Left ventricle myocardium inferior (tissue), 1 donor: ENCODE measurements around the gene GDPD3. TPM values are rescaled to one million over a fixed set of nuclear protein-coding genes. Genes with fewer than 3 reads are reported as not detected.

Experiments
- DNase-seq: peaks from one replicate; pipeline ENCODE4 v3.0.0-alpha.2; 2020
- H3K27ac ChIP-seq: fragments of 200-600 bp; replicated peaks from 2 replicates; pipeline ENCODE4 v1.8.0; 2021
- H3K27me3 ChIP-seq: fragments of 200-600 bp; 2 replicates; pipeline ENCODE4 v1.8.0; 2021; ENCODE audit warnings: low read depth
- H3K36me3 ChIP-seq: fragments of 200-600 bp; 2 replicates; pipeline ENCODE4 v1.8.0; 2021
- H3K4me1 ChIP-seq: fragments of 200-600 bp; 2 replicates; pipeline ENCODE4 v1.8.0; 2021
- H3K4me3 ChIP-seq: fragments of 200-600 bp; 2 replicates; pipeline ENCODE4 v1.8.0; 2021; ENCODE audit warnings: mild to moderate bottlenecking, moderate library complexity
- H3K9me3 ChIP-seq: fragments of 200-600 bp; replicated peaks from 2 replicates; pipeline ENCODE4 v1.8.0; 2021
- CTCF ChIP-seq: fragments of 200-600 bp; IDR thresholded peaks from 2 replicates; pipeline ENCODE4 v1.8.0; 2021; ENCODE audit warnings: antibody characterized with exemption, mild to moderate bottlenecking, borderline replicate concordance
- intact Hi-C: fragments of 100-400 bp; cut with micrococcal nuclease; formaldehyde crosslinking; loops from one replicate; pipeline ENCODE4 v1.11.0; 2022
- total RNA-seq: library from RNA; stranded (reverse); fragmentation: NEBNext Ultra II Directional; extraction: Animal tissue kit (Norgen Biotek cat#: 25700); gene quantifications from one replicate; pipeline ENCODE4 v1.2.1, GENCODE V29; 2021
- donor health status: DM: no; HTN: yes; CAD: no; lungs with severe emphysema.

The GDPD3 gene
- total RNA-seq, 1 donor from 2014 or later: 2.3 TPM

GRCh38 chr16:30065943-30066760 lies 47.2 kb downstream of the GDPD3 start:
- intact Hi-C loops: no loop called here
- no peak for DNase-seq
- Histone ChIP-seq H3K9me3 (no peaks in the 10 kb centered on the region), H3K4me3 (peak overlapping the region; percentile 93), H3K27ac (peak overlapping the region; percentile 100), H3K4me1 (peaks cover 84% of the 10 kb centered on the region), H3K36me3 (peaks cover 45% of the 10 kb centered on the region), H3K27me3 (no peaks in the 10 kb centered on the region)
- no peak for TF ChIP-seq CTCF

- Histone ChIP-seq H3K4me3 (peak within 1 kb of the TSS; percentile 93), H3K4me1 (peaks cover 85% of the 10 kb centered on the region), H3K27me3 (no peaks in the 10 kb centered on the region), H3K9me3 (no peaks in the 10 kb centered on the region), H3K27ac (peak within 1 kb of the TSS; percentile 100), H3K36me3 (peaks cover 37% of the 10 kb centered on the region)
- no peak for TF ChIP-seq CTCF
- intact Hi-C loops: no loop called here
- peak; percentile 99 for DNase-seq
These were observed 48.0 kb downstream of the GDPD3 start, which contains the start of gene ALDOA for GRCh38 chr16:30065102-30065942. ALDOA (plus strand) TSS chr16:30065760; CDS start chr16:30066898, 1,138 bp downstream.

GRCh38 chr16:30064729-30065101 lies 48.6 kb downstream of the GDPD3 start:
- no peak for DNase-seq
- no peaks in the 10 kb centered on the region for H3K9me3 ChIP-seq
- H3K27ac ChIP-seq: peak overlapping the region; percentile 100
- intact Hi-C loops: no loop called here
- H3K4me1 ChIP-seq: peaks cover 81% of the 10 kb centered on the region
- TF ChIP-seq CTCF: no peak
- H3K27me3 ChIP-seq: no peaks in the 10 kb centered on the region
- H3K36me3 ChIP-seq: peaks cover 31% of the 10 kb centered on the region
- H3K4me3 ChIP-seq: peak overlapping the region; percentile 93

- intact Hi-C loops: no loop called here
- H3K36me3 ChIP-seq: peaks cover 25% of the 10 kb centered on the region
- peaks cover 75% of the 10 kb centered on the region for H3K4me1 ChIP-seq
- H3K4me3 ChIP-seq: peak overlapping the region; percentile 93
- H3K9me3 ChIP-seq: no peaks in the 10 kb centered on the region
- no peaks in the 10 kb centered on the region for H3K27me3 ChIP-seq
- peak; percentile 84 for DNase-seq
- TF ChIP-seq CTCF: peak; percentile 46
- H3K27ac ChIP-seq: peak overlapping the region; percentile 100
These were observed 49.2 kb downstream of the GDPD3 start for GRCh38 chr16:30063893-30064728.
